Epithelial cell of proximal tubule (primary cell): ENCODE results near the gene CEPT1. TPM values are rescaled to one million over a fixed set of nuclear protein-coding genes. Genes with fewer than 3 reads are reported as not detected.

Experiments used
- DNase-seq: peaks from one replicate; pipeline ENCODE4 v3.0.0-alpha.2; 2011; ENCODE audit warnings: low read depth
- H3K4me3 ChIP-seq: 2 replicates; pipeline ENCODE4 v1.5.1; 2011; ENCODE audit warnings: low read depth, mild to moderate bottlenecking, low read length
- total RNA-seq: library from RNA; depleted of rRNA; stranded (reverse); fragments of >200 nt; gene quantifications from 2 replicates; pipeline ENCODE4 v1.2.3, GENCODE V29; 2015
- TF ChIP-seq, protein P1 (sequence below): conservative IDR thresholded peaks from 2 replicates; pipeline ENCODE4 v1.5.1; 2012; ENCODE audit warnings: low read depth, mild to moderate bottlenecking, low read length

Gene CEPT1
- total RNA-seq, 1 donor from 2014 or later: 15.0 TPM

DNA sequence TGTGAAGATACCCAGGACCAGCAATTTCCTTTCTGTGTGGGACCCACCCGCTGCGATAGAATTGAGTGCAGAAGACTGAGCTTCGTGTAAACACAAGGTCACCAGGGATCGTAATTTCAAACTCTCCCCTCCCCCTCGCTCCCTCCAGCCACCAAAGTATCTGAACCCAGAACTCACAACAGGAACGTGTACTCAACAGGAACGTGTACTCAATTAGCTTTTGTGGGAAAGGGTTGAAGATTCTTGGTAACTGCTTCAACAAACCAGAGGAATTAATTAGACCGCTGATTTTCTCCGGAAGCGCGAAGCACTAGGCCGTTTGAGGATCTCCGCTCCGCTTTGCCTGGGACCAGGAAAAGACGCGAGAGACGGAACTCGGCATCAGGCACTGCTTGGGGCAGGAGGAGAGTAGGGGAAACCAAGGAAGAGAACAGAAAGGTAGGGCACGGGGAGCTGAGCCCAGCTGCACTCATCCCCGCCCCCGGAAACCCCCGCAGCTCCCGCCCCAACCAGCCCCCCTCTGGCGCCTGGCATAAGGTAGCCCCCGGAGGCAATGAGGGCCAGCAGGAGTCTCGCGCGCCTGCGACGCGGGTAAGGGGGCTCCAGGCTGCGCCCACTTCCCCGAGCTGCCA lies 583 bp upstream of the CEPT1 start:
- TF ChIP-seq, protein P1, sequence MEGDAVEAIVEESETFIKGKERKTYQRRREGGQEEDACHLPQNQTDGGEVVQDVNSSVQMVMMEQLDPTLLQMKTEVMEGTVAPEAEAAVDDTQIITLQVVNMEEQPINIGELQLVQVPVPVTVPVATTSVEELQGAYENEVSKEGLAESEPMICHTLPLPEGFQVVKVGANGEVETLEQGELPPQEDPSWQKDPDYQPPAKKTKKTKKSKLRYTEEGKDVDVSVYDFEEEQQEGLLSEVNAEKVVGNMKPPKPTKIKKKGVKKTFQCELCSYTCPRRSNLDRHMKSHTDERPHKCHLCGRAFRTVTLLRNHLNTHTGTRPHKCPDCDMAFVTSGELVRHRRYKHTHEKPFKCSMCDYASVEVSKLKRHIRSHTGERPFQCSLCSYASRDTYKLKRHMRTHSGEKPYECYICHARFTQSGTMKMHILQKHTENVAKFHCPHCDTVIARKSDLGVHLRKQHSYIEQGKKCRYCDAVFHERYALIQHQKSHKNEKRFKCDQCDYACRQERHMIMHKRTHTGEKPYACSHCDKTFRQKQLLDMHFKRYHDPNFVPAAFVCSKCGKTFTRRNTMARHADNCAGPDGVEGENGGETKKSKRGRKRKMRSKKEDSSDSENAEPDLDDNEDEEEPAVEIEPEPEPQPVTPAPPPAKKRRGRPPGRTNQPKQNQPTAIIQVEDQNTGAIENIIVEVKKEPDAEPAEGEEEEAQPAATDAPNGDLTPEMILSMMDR: no peak
- peak overlapping the region; percentile 95 for H3K4me3 ChIP-seq
- DNase-seq: peak; percentile 43

DNA sequence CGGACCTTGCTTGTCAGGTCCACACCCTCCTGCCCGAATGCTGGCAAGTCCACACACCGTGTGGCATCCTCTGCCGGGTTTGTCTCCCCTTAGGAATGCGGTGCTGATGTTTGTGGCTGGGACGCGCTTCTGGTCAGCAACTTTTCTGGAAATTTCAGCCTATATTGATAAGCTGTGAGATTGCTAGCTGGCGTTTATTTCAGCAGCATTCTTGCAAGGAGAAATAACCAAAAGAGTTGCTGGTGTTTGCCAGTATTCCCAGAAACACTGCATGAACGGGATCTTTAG lies 601 bp downstream of the CEPT1 start:
- DNase-seq: no peak

DNA sequence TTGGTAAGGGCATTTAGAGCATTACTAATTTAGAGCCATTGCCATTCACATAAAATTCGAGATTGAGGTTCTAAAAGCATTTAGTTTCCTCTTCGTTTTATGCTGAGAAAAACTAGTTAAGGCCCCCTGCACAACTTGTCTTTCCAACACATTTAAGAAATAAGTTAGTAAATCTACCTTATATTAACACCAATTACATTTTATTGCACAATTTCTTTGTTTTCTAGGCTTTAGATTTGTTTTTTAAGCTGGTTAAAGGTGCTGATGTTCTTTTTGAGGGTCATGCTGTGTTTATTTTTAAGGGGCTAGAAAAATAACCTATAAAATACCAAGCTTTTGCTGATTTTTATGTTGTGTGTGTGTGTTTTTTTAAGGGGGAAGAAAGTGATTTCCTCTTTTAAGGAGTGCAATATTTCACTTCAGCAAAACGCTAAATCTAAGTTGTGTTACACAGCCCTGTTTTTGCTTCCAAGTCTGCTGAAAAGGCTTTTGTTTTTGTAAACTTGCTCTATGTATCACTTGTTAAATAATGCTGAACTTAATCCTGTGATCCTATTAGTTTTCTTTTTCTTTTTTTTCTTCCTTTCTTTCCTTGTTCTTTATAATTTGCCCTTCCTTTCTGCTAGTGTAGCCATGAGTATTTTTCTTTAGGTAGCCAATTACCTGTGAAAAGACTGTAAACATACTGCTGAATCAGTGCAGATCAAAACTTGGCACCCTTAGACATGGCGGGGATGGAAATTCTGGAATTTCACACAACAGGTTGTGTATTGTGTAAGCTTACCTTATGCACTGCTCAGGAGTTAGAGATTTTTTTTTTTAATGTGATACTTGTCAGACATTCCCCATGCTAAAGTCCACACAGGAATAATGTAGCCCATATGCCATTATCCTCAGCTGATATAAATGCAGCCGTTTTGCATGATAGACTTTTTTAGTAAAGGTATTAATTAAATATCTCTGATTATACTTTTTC lies 1.5 kb downstream of the CEPT1 start:
- H3K4me3 ChIP-seq: peak overlapping the region; percentile 95
- TF ChIP-seq, protein P1: no peak
- DNase-seq: no peak

More for the DNA sequence above, 601 bp downstream of the CEPT1 start:
- TF ChIP-seq, protein P1: no peak
- peak overlapping the region; percentile 95 for H3K4me3 ChIP-seq

DNA sequence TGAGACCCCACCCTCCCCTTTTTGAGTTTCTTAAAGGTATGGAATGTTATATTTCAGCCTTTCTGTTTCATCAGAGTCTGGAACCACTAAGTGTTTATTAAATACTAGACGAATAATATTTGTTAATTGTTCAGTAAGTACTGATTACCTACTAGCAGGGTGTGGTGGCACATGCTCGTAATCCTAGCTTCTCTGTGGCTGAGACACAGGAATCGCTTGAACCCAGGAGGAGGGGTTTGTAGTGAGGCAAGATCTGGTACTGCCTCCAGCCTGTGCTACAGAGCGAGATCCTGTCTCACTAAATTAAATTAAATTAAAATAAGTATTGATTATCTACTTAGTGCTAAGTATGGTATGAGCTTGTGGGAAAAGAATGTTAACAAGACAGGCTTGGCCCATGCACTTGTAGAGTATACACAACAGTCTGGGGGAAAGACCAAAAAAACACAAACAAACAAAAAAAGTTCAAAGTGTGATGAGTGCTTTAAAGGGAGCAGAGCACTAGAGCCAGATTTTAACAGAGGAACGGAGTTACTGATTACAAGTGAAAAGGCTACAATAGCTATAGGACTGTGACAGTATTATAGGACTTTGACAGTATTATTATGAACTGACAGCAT lies 2.4 kb downstream of the CEPT1 start:
- DNase-seq: no peak
- TF ChIP-seq, protein P1: no peak
- peak overlapping the region; percentile 95 for H3K4me3 ChIP-seq

DNA sequence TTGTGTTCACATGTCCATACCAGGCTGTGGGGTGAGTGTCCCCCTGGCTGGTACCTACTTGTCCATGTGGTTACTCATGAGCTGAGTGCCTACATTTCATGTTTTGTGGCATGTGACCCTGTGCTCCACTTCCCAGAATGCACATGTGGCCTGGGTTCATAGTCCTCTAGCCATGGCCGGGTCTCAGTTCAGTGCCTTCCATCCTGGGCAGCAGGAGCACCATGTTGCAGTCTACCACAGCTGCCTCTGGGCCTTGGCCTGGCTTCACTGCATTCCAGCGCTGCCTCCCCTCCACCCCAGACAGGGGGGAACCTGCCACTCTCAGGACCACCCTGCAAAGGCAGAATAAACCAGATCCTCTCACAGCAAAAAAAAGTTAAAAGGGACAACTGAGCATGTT lies 5.5 kb downstream of the CEPT1 start:
- DNase-seq: no peak
- TF ChIP-seq, protein P1: no peak
- no peak overlapping the region for H3K4me3 ChIP-seq

DNA sequence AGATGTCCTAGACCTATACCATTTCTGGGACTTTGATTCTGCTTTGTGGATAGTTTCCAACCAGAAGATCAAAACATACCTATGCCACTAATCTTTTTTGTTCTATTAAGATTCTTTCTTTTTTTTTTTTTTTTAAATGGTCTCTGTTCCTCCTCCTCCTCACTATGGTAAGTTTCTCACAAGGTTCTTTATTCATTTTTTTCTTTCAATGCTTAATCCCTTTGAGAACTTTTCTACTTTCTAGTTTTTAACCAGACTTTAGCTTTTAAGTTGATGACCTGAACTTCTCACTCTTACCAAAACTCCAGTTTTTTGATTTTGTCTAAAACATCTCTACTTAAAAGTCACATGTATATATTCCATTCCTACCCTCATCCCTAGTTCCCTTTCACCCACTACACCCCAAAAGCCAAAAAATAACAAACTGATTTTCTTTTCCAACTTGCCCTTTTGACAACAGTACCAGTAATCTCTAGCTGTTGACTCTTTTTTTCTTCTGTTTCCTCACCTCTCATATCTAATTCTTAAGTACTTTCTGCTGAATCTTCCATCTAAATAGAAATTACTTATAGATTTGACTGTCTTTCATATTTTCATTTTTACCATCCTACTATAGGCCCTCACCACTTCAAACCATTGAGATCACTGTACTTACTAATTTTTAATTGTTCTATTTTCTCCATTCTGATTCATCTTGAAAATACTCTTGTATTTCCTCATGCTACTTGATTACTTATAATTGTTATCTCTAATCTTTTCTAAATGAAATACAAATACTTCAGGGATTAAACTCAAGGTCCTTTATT lies 6.1 kb downstream of the CEPT1 start:
- no peak for DNase-seq
- TF ChIP-seq, protein P1: no peak

More for the DNA sequence above, 6.1 kb downstream of the CEPT1 start:
- no peak overlapping the region for H3K4me3 ChIP-seq
